Upper lobe of right lung (tissue), 1 donor: ENCODE measurements around the gene TOM1. TPM values are rescaled to one million over a fixed set of nuclear protein-coding genes. Genes with fewer than 3 reads are reported as not detected.

Experiments
- ATAC-seq: fragments of 200-7000 bp; cut with Tn5 transposase; one replicate; pipeline ENCODE4 v1.9.1; 2020; ENCODE audit warnings: mild to moderate bottlenecking, moderate library complexity
- DNase-seq: peaks from one replicate; pipeline ENCODE4 v3.0.0-alpha.2; 2020
- H3K27ac ChIP-seq: fragments of 200-600 bp; one replicate; pipeline ENCODE4 v1.8.0; 2022
- H3K27me3 ChIP-seq: fragments of 200-600 bp; one replicate; pipeline ENCODE4 v1.8.0; 2022; ENCODE audit warnings: mild to moderate bottlenecking
- H3K36me3 ChIP-seq: fragments of 200-600 bp; one replicate; pipeline ENCODE4 v1.8.0; 2022
- H3K4me1 ChIP-seq: fragments of 200-600 bp; one replicate; pipeline ENCODE4 v1.8.0; 2022
- H3K4me3 ChIP-seq: fragments of 200-600 bp; one replicate; pipeline ENCODE4 v1.8.0; 2022; ENCODE audit warnings: mild to moderate bottlenecking
- H3K9me3 ChIP-seq: fragments of 200-600 bp; one replicate; pipeline ENCODE4 v1.8.0; 2022
- intact Hi-C: fragments of 100-400 bp; cut with DNase I; formaldehyde crosslinking; loops from one replicate; pipeline ENCODE4 v1.11.0; 2022
- total RNA-seq: library from RNA; stranded (reverse); fragmentation: NEBNext Ultra II Directional; extraction: Animal tissue kit (Norgen Biotek cat#: 25700); gene quantifications from one replicate; pipeline ENCODE4 v1.2.1, GENCODE V29; 2021
- TF ChIP-seq, protein P1 (sequence below): fragments of 200-600 bp; IDR thresholded peaks from one replicate; pipeline ENCODE4 v1.8.0; 2022; ENCODE audit warnings: antibody characterized with exemption
- donor health status: DM: no; HTN: yes; CAD: no; lungs with severe emphysema.

Gene TOM1
- total RNA-seq, 1 donor from 2014 or later = 101 TPM

DNA sequence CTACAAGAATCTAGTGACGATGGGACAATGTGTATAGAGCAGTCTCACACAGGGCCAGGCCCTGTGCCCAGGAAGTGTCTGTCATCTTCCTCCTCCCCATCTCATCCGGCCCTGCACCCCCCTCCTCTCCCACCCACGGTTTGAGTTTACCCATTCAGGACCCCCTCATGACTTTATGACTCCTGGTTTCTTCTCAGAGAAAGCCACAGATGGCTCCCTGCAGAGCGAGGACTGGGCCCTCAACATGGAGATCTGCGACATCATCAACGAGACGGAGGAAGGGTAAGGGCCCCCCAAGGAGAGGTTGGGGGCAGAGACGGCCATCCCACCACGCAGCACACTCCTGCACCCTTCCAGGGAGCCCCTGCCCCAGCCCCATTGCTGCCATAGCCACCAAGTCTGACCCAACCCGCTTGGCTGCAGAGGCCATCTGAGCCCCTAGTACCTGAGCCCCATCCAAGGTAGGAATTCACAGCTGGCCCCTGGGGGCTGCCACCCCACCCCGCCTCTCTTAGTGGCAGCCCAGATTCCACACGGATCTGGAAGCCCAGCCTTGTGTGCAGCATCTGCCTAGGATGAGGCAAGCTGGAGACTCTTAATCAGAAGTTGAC lies 18.1 kb downstream of the TOM1 start:
- intact Hi-C loops = no loop called here
- Histone ChIP-seq H3K36me3 (peaks cover 50% of the 10 kb centered on the region), H3K9me3 (no peaks in the 10 kb centered on the region), H3K4me1 (peaks cover 24% of the 10 kb centered on the region), H3K4me3 (no peak overlapping the region), H3K27ac (no peak overlapping the region), H3K27me3 (no peaks in the 10 kb centered on the region)
- no peak for ATAC-seq
- peak; percentile 40 for DNase-seq
- TF ChIP-seq, protein P1, sequence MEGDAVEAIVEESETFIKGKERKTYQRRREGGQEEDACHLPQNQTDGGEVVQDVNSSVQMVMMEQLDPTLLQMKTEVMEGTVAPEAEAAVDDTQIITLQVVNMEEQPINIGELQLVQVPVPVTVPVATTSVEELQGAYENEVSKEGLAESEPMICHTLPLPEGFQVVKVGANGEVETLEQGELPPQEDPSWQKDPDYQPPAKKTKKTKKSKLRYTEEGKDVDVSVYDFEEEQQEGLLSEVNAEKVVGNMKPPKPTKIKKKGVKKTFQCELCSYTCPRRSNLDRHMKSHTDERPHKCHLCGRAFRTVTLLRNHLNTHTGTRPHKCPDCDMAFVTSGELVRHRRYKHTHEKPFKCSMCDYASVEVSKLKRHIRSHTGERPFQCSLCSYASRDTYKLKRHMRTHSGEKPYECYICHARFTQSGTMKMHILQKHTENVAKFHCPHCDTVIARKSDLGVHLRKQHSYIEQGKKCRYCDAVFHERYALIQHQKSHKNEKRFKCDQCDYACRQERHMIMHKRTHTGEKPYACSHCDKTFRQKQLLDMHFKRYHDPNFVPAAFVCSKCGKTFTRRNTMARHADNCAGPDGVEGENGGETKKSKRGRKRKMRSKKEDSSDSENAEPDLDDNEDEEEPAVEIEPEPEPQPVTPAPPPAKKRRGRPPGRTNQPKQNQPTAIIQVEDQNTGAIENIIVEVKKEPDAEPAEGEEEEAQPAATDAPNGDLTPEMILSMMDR = no peak

DNA sequence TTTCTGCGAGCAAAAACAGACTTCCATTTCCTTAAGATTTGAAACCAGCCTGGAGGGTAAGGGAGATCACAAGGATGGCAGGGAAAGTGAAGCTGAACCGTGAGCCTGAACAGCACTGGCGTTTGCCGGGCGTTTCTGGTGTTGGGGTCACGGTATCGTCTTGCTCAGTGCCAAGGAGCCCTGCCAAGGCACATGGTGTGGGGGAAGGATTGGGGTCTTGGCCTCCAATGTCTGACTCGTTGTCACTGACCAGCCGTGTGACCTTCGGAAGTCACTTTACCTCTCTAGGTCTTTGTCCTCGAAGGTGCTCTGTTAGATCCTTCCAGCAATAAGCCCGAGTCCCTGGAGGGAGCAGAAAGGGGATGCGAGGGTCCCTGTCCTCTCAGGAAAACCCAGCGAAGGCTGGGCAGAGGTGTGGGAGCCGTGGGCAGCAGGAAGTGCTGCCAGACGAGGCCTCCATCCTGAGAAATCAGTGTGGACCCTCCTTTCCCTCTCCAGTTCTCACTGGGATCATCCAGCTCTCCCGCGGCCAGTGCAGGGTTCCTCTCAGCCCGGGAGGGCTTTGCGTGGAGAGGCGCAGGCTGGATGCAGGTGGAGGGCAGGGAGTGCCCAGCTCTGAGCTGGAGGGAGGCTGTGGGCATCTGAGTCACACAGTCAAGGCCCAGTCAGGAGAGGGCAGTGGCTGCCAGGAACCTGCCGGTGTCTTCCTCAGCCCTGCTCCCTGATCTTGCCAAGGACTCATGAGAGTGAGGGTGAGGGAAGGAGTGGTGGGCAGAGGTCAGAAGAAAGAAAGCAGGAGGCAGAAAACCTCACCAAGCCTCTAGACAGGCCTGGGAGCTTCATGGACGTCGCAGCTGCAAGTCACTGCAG lies 18.9 kb downstream of the TOM1 start:
- Histone ChIP-seq H3K4me3 (no peak overlapping the region), H3K4me1 (peaks cover 16% of the 10 kb centered on the region), H3K27ac (no peak overlapping the region), H3K9me3 (no peaks in the 10 kb centered on the region), H3K27me3 (no peaks in the 10 kb centered on the region), H3K36me3 (peaks cover 58% of the 10 kb centered on the region)
- intact Hi-C loops = no loop called here
- ATAC-seq = no peak
- TF ChIP-seq, protein P1 = no peak
- DNase-seq = peak; percentile 47

DNA sequence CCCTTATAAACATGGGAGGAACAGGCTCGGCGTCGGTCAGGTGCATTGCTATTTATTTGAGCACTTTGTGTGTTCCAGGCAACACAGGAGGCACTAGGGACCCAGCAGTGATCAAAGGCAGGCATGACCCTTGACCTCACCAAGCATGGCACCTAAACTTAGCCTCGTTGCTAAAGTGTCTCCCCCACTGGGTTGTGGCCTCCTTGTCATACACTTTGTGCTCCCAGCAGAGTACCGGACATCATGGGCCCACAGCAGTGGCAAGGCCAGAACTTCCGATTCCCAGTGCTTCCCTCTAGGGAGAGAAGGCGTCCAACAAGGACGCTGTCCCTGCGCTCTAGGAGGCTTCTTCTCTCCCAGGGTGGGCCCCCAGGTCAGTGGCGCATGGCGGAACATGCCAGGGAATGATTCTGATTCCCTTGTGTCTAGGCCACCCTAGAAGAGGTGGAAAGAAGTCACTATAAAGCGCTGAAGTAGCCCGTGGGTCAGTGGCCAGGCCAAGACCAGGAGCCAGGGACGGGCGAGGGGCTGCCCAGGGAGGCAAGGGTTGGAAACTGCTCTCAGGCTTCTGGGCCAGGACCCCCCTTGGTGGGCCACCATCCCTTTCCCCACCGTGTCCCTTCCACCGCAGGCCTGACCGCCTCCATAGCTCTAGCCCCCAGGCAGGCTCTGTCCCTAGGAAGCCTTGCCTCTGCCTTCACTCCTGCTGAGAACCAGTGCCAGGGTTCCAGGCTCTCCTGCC lies 19.7 kb downstream of the TOM1 start:
- peak; percentile 43 for DNase-seq
- Histone ChIP-seq H3K36me3 (peaks cover 67% of the 10 kb centered on the region), H3K9me3 (no peaks in the 10 kb centered on the region), H3K27ac (no peak overlapping the region), H3K4me1 (peaks cover 12% of the 10 kb centered on the region), H3K4me3 (no peak overlapping the region), H3K27me3 (no peaks in the 10 kb centered on the region)
- intact Hi-C loops = no loop called here
- no peak for ATAC-seq
- TF ChIP-seq, protein P1 = no peak

DNA sequence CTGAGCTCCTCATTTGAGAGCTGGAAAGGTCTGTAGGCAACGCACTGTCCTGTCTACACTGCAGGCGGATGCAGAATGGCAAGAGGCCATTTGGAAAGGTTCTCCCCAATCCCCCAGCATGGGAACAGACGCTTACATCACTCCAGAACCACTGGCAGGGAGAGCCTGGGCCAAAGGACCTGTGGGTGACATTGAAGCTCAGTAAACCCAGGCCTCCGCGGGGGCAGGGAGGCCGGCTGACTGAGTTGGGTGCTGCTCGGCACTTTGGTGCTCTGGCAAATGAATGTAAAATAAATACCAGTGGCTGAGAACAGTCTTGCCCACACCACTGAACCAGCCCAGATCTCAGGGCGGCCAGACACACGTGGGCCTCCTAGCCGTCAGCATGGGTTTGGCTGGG lies 22.4 kb downstream of the TOM1 start:
- intact Hi-C loops = no loop called here
- Histone ChIP-seq H3K27ac (no peak overlapping the region), H3K4me1 (no peaks in the 10 kb centered on the region), H3K36me3 (peaks cover 94% of the 10 kb centered on the region), H3K27me3 (no peaks in the 10 kb centered on the region), H3K9me3 (no peaks in the 10 kb centered on the region), H3K4me3 (no peak overlapping the region)
- TF ChIP-seq, protein P1 = no peak
- DNase-seq (no peak), ATAC-seq (no peak)

DNA sequence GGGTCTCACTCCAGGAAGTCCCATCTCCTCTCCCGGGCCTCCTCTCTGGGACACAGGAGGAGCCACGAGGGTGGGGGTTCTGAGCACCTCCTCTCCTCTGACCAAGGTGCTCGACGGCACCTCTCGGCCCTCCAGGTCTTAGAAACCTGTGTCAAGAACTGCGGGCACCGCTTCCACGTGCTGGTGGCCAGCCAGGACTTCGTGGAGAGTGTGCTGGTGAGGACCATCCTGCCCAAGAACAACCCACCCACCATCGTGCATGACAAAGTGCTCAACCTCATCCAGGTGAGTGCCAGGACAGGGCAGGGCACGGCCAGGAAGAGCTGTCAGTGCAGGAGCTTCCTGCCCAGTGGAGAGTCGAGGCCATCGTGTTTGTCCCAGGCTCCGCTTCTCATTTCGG lies 23.2 kb downstream of the TOM1 start:
- intact Hi-C loops = no loop called here
- Histone ChIP-seq H3K27ac (no peak overlapping the region), H3K4me1 (peaks cover 3% of the 10 kb centered on the region), H3K9me3 (no peaks in the 10 kb centered on the region), H3K4me3 (no peak overlapping the region), H3K27me3 (no peaks in the 10 kb centered on the region), H3K36me3 (peaks cover 94% of the 10 kb centered on the region)
- TF ChIP-seq, protein P1 = no peak
- DNase-seq = no peak
- ATAC-seq = no peak
